IMR-90 (cell line): ENCODE data around the gene PRC1. TPM values are rescaled to one million over a fixed set of nuclear protein-coding genes. Genes with fewer than 3 reads are reported as not detected.

Experiments used
- ATAC-seq: fragments of 200-7000 bp; cut with Tn5 transposase; 2 replicates; pipeline ENCODE4 v1.9.1; 2020; ENCODE audit warnings: low read depth, mild to moderate bottlenecking, moderate library complexity
- BruUV-seq: library from RNA; stranded (reverse); fragments of 400-500 nt; replicated peaks from 2 replicates; lab custom pipeline; 2021; lab: Mats Ljungman, UMichigan
- CTCF ChIA-PET: fragments of 300-600 bp; formaldehyde crosslinking; extraction: SDS; loops from one replicate; lab custom pipeline; 2021; ENCODE audit warnings: antibody characterized with exemption; lab: Yijun Ruan, JAX
- POLR2A ChIA-PET: fragments of 300-600 bp; sonication (Branson Sonifier 250); formaldehyde crosslinking; loops from one replicate; lab custom pipeline; 2022; ENCODE audit warnings: antibody characterized with exemption; ENCODE audit not compliant: unreplicated experiment; lab: Charles Lee
- DNase-seq: peaks from one replicate; pipeline ENCODE4 v3.0.0; 2013
- H2AFZ ChIP-seq: replicated peaks from 2 replicates; pipeline ENCODE3; 2013; ENCODE audit warnings: low read length, mild to moderate bottlenecking; ENCODE audit not compliant: poor library complexity
- H2AK5ac ChIP-seq: 2 replicates; pipeline ENCODE4 v1.6.1; 2013; ENCODE audit warnings: low read depth, low read length, inconsistent platforms
- H2AK9ac ChIP-seq: replicated peaks from 2 replicates; pipeline ENCODE3; 2013; ENCODE audit warnings: mild to moderate bottlenecking, low read depth, low read length, moderate library complexity; ENCODE audit not compliant: poor library complexity
- H2BK120ac ChIP-seq: 2 replicates; pipeline ENCODE4 v1.6.1; 2013; ENCODE audit warnings: low read depth, low read length, inconsistent platforms
- H2BK15ac ChIP-seq: 3 replicates; pipeline ENCODE4 v1.6.1; 2013; ENCODE audit warnings: low read depth, low read length, inconsistent platforms
- H2BK20ac ChIP-seq: 2 replicates; pipeline ENCODE4 v1.6.1; 2013; ENCODE audit warnings: low read depth, mild to moderate bottlenecking, inconsistent platforms, low read length, moderate library complexity
- H2BK5ac ChIP-seq: 2 replicates; pipeline ENCODE4 v1.6.1; 2013; ENCODE audit warnings: mild to moderate bottlenecking, low read depth, low read length, inconsistent platforms; ENCODE audit not compliant: poor library complexity, severe bottlenecking
- H3K14ac ChIP-seq: replicated peaks from 2 replicates; pipeline ENCODE4 v1.6.1; 2013; ENCODE audit warnings: low read depth, low read length, inconsistent platforms
- H3K18ac ChIP-seq: 2 replicates; pipeline ENCODE4 v1.6.1; 2013; ENCODE audit warnings: low read depth, low read length, control low read depth
- H3K23ac ChIP-seq: 2 replicates; pipeline ENCODE4 v1.6.1; 2013; ENCODE audit warnings: low read depth, low read length, inconsistent platforms
- H3K27ac ChIP-seq: 2 replicates; pipeline ENCODE4 v1.5.1; 2013; ENCODE audit warnings: mild to moderate bottlenecking, control low read depth, low read length; ENCODE audit not compliant: insufficient read depth
- H3K27me3 ChIP-seq: 2 replicates; pipeline ENCODE4 v1.6.1; 2013; ENCODE audit warnings: low read length; ENCODE audit not compliant: control insufficient read depth, insufficient read depth
- H3K36me3 ChIP-seq: 2 replicates; pipeline ENCODE4 v1.6.1; 2013; ENCODE audit warnings: low read length, mixed read lengths; ENCODE audit not compliant: control insufficient read depth, insufficient read depth
- H3K4ac ChIP-seq: 2 replicates; pipeline ENCODE4 v1.6.1; 2013; ENCODE audit warnings: low read depth, low read length, inconsistent platforms
- H3K4me1 ChIP-seq: 2 replicates; pipeline ENCODE4 v1.6.1; 2013; ENCODE audit warnings: low read length, mixed read lengths; ENCODE audit not compliant: control insufficient read depth, insufficient read depth
- H3K4me2 ChIP-seq: 2 replicates; pipeline ENCODE4 v1.6.1; 2013; ENCODE audit warnings: low read depth, mild to moderate bottlenecking, control low read depth, low read length, moderate library complexity
- H3K4me3 ChIP-seq: 2 replicates; pipeline ENCODE4 v1.5.1; 2013; ENCODE audit warnings: low read depth, mild to moderate bottlenecking, control low read depth, low read length, moderate library complexity; ENCODE audit not compliant: insufficient read depth
- H3K56ac ChIP-seq: 2 replicates; pipeline ENCODE4 v1.6.1; 2013; ENCODE audit warnings: low read length, inconsistent platforms; ENCODE audit not compliant: insufficient read depth; ENCODE audit errors: extremely low read depth
- H3K79me1 ChIP-seq, 2 experiments: 2 replicates each; pipeline ENCODE4 v1.6.1; 2013; ENCODE audit warnings: low read length in 2 of 2, inconsistent platforms in 1 of 2, low read depth in 1 of 2
- H3K9ac ChIP-seq: 2 replicates; pipeline ENCODE4 v1.6.1; 2013; ENCODE audit warnings: low read depth, low read length, control low read depth
- H3K9me1 ChIP-seq: 2 replicates; pipeline ENCODE4 v1.6.1; 2013; ENCODE audit warnings: low read length, inconsistent platforms; ENCODE audit not compliant: insufficient read depth
- H3K9me3 ChIP-seq: 2 replicates; pipeline ENCODE4 v1.6.1; 2013; ENCODE audit warnings: low read length; ENCODE audit not compliant: control insufficient read depth, insufficient read depth
- H4K20me1 ChIP-seq: 2 replicates; pipeline ENCODE4 v1.6.1; 2013; ENCODE audit warnings: low read length, inconsistent platforms; ENCODE audit not compliant: insufficient read depth
- H4K5ac ChIP-seq: 2 replicates; pipeline ENCODE4 v1.6.1; 2013; ENCODE audit warnings: mild to moderate bottlenecking, low read depth, low read length, control low read depth
- H4K8ac ChIP-seq, 2 experiments: 2 replicates each; pipeline ENCODE4 v1.6.1; 2013; ENCODE audit warnings: low read depth in 2 of 2, low read length in 2 of 2, control low read depth in 1 of 2, inconsistent platforms in 1 of 2
- H4K91ac ChIP-seq: 2 replicates; pipeline ENCODE4 v1.6.1; 2013; ENCODE audit warnings: low read depth, low read length, inconsistent platforms; ENCODE audit not compliant: insufficient read depth
- BHLHE40 ChIP-seq: fragments of 150-350 bp; IDR thresholded peaks from 2 replicates; pipeline ENCODE4 v1.6.1; 2016; ENCODE audit warnings: mild to moderate bottlenecking, low read depth, low read length
- CEBPB ChIP-seq: IDR thresholded peaks from 2 replicates; pipeline ENCODE4 v1.6.1; 2012; ENCODE audit warnings: low read depth, low read length, improper control_type of control experiment
- CHD1 ChIP-seq: IDR thresholded peaks from 2 replicates; pipeline ENCODE4 v1.6.1; 2012; ENCODE audit warnings: low read depth, low read length, improper control_type of control experiment
- FOS ChIP-seq: fragments of 150-350 bp; IDR thresholded peaks from 2 replicates; pipeline ENCODE4 v1.6.1; 2016; ENCODE audit warnings: low read depth, low read length
- MAFK ChIP-seq: IDR thresholded peaks from 2 replicates; pipeline ENCODE4 v1.6.1; 2012; ENCODE audit warnings: low read depth, low read length, improper control_type of control experiment
- MXI1 ChIP-seq: IDR thresholded peaks from 2 replicates; pipeline ENCODE4 v1.6.1; 2012; ENCODE audit warnings: low read depth, mild to moderate bottlenecking, low read length, moderate library complexity, borderline replicate concordance
- POLR2A ChIP-seq: IDR thresholded peaks from 2 replicates; pipeline ENCODE4 v1.6.1; 2012; ENCODE audit warnings: mild to moderate bottlenecking, low read depth, low read length
- RCOR1 ChIP-seq: IDR thresholded peaks from 2 replicates; pipeline ENCODE4 v1.6.1; 2012; ENCODE audit warnings: mild to moderate bottlenecking, low read length, improper control_type of control experiment; ENCODE audit not compliant: insufficient replicate concordance
- RFX5 ChIP-seq: IDR thresholded peaks from 2 replicates; pipeline ENCODE4 v1.8.0; 2012; ENCODE audit warnings: low read depth, mild to moderate bottlenecking, low read length, moderate library complexity
- SMC3 ChIP-seq: fragments of 150-350 bp; IDR thresholded peaks from 2 replicates; pipeline ENCODE4 v1.6.1; 2016; ENCODE audit warnings: low read depth, mild to moderate bottlenecking, antibody characterized with exemption, low read length, moderate library complexity
- WGBS, 2 experiments: methylation state at CpG; one replicate each; pipeline versions ENCODE4 v1.1.5 to v1.1.7; 2013; ENCODE audit warnings: missing lambda C conversion rate in 2 of 2; ENCODE audit not compliant: insufficient read length in 1 of 2; ENCODE audit errors: extremely low coverage in 2 of 2; 5-methylcytosine and 5-hydroxymethylcytosine counted together
- dilution Hi-C: fragments of 300-500 bp; cut with HindIII; formaldehyde crosslinking; loops from one replicate; pipeline ENCODE4 v1.14.3; 2018; ENCODE audit warnings: low sequenced_read_pairs; ENCODE audit not compliant: unreplicated experiment
- in situ Hi-C: fragments of 300-500 bp; cut with MboI; formaldehyde crosslinking; loops from 3 replicates; pipeline ENCODE4 v1.14.3; 2019; ENCODE audit warnings: low sequenced_read_pairs, inconsistent platforms, mixed read lengths
- intact Hi-C: fragments of 100-400 bp; cut with micrococcal nuclease; formaldehyde crosslinking; loops from 2 replicates; pipeline ENCODE4 v1.10.0; 2022
- polyA plus RNA-seq, 3 experiments: library from polyadenylated mRNA; depleted of rRNA; stranded (reverse); fragments of >200 nt; gene quantifications; 2 replicates each; pipeline ENCODE4 v1.2.3, GENCODE V29; 2012; ENCODE audit warnings: low replicate concordance in 1 of 3
- total RNA-seq: library from RNA; depleted of rRNA; stranded (reverse); fragments of >200 nt; gene quantifications from 2 replicates; pipeline ENCODE4 v1.2.3, GENCODE V29; 2012
- TF ChIP-seq, protein P1 (sequence below): fragments of 150-350 bp; IDR thresholded peaks from 2 replicates; pipeline ENCODE4 v1.6.1; 2016; ENCODE audit warnings: low read depth, mild to moderate bottlenecking, low read length, moderate library complexity, borderline replicate concordance
- TF ChIP-seq, protein P2 (sequence below): conservative IDR thresholded peaks from 2 replicates; pipeline ENCODE4 v1.5.1; 2012; ENCODE audit warnings: mild to moderate bottlenecking, low read depth, low read length, improper control_type of control experiment
- TF ChIP-seq, protein P3 (sequence below): fragments of 150-350 bp; IDR thresholded peaks from 2 replicates; pipeline ENCODE4 v1.6.1; 2017; ENCODE audit warnings: mild to moderate bottlenecking, antibody characterized with exemption, low read length, low read depth

The PRC1 gene
- total and polyA plus RNA-seq, 2 of the 4 experiments (the other 2 are of a cell fraction) = 131 to 148 TPM

DNA sequence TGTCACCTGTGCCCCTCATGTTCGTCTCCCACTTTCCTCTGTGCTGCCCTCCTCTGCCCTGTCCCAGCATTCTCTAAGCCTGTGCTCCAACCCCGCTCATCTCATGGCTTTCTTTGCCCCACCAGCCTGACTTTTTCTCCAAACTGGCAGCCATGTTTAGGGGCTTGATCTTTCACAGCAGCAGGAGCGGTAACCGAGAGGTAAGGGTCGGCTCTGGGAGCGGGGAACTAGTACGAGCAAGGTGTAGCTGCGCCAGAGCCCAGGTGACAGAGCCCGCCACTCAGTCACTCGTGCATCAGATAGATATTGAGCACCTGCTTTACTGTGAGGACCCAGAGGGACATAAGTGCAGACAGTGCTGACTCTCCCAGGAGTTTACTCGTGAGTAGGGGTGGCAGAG lies 77.9 kb downstream of the PRC1 start:
- H4K91ac ChIP-seq = no peak overlapping the region
- in situ Hi-C loops (no loop called here), intact Hi-C loops (no loop called here), dilution Hi-C loops (no loop called here)
- H3K4ac ChIP-seq = no peak overlapping the region
- ChIA-PET POLR2A (no interaction called here), CTCF (no interaction called here)
- H3K27ac ChIP-seq = no peak overlapping the region
- no peaks in the 10 kb centered on the region for H3K9me3 ChIP-seq
- peaks cover 10% of the 10 kb centered on the region; the same call in 1 of the 2 replicates for H3K4me1 ChIP-seq
- no peaks in the 10 kb centered on the region for H3K27me3 ChIP-seq
- H3K14ac ChIP-seq = no peak overlapping the region
- H3K9ac ChIP-seq = no peak overlapping the region
- WGBS, 2 experiments = 85% methylated on average over 9 of the region's 11 CpGs; no CpG with 5 or more reads in 1 of the 2 experiments
- H3K23ac ChIP-seq = no peak overlapping the region
- no peak overlapping the region for H3K18ac ChIP-seq
- no peak overlapping the region for H3K4me3 ChIP-seq
- no peak overlapping the region for H3K56ac ChIP-seq
- H4K20me1 ChIP-seq = no peaks in the 10 kb centered on the region
- ATAC-seq (no peak), DNase-seq (no peak)
- no peak overlapping the region for H2BK20ac ChIP-seq
- peaks cover 3% of the 10 kb centered on the region; the same call in 1 of the 2 replicates for H3K9me1 ChIP-seq
- H2BK15ac ChIP-seq = no peak overlapping the region
- no peak overlapping the region for H4K5ac ChIP-seq
- H3K79me1 ChIP-seq = no peaks in the 10 kb centered on the region
- peak overlapping the region; percentile 24 for H2AFZ ChIP-seq
- TF ChIP-seq MXI1 (no peak), POLR2A (no peak), RCOR1 (no peak), FOS (no peak), CEBPB (no peak), CHD1 (no peak), MAFK (no peak), BHLHE40 (no peak), SMC3 (no peak), RFX5 (no peak)
- TF ChIP-seq, protein P1, sequence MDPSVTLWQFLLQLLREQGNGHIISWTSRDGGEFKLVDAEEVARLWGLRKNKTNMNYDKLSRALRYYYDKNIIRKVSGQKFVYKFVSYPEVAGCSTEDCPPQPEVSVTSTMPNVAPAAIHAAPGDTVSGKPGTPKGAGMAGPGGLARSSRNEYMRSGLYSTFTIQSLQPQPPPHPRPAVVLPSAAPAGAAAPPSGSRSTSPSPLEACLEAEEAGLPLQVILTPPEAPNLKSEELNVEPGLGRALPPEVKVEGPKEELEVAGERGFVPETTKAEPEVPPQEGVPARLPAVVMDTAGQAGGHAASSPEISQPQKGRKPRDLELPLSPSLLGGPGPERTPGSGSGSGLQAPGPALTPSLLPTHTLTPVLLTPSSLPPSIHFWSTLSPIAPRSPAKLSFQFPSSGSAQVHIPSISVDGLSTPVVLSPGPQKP = no peak
- TF ChIP-seq, protein P2, sequence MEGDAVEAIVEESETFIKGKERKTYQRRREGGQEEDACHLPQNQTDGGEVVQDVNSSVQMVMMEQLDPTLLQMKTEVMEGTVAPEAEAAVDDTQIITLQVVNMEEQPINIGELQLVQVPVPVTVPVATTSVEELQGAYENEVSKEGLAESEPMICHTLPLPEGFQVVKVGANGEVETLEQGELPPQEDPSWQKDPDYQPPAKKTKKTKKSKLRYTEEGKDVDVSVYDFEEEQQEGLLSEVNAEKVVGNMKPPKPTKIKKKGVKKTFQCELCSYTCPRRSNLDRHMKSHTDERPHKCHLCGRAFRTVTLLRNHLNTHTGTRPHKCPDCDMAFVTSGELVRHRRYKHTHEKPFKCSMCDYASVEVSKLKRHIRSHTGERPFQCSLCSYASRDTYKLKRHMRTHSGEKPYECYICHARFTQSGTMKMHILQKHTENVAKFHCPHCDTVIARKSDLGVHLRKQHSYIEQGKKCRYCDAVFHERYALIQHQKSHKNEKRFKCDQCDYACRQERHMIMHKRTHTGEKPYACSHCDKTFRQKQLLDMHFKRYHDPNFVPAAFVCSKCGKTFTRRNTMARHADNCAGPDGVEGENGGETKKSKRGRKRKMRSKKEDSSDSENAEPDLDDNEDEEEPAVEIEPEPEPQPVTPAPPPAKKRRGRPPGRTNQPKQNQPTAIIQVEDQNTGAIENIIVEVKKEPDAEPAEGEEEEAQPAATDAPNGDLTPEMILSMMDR = no peak
- TF ChIP-seq, protein P3, sequence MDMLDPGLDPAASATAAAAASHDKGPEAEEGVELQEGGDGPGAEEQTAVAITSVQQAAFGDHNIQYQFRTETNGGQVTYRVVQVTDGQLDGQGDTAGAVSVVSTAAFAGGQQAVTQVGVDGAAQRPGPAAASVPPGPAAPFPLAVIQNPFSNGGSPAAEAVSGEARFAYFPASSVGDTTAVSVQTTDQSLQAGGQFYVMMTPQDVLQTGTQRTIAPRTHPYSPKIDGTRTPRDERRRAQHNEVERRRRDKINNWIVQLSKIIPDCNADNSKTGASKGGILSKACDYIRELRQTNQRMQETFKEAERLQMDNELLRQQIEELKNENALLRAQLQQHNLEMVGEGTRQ = no peak
- no peak overlapping the region for H2BK120ac ChIP-seq
- H3K4me2 ChIP-seq = no peak overlapping the region
- H2AK9ac ChIP-seq = no peak overlapping the region
- H2AK5ac ChIP-seq = peak overlapping the region; percentile 23; the same call in 1 of the 2 replicates
- no peak overlapping the region for H2BK5ac ChIP-seq
- peaks cover 45% of the 10 kb centered on the region for H3K36me3 ChIP-seq
- no TSS peak for BruUV-seq
- 0 out of 4 replicates have a peak overlapping the region, but pooled peaks of 1 of the 2 experiments have one; percentile 35 for H4K8ac ChIP-seq
